HepG2 (cell line): Measurements from ENCODE around the gene RNASE8. TPM values are rescaled to one million over a fixed set of nuclear protein-coding genes. Genes with fewer than 3 reads are reported as not detected.

Source experiments
- HDAC6 ChIP-seq: fragments of 200-600 bp; sonication (generic); IDR thresholded peaks from 2 replicates; pipeline ENCODE4 v1.7.0; 2017; ENCODE audit warnings: mild to moderate bottlenecking, antibody characterized with exemption, low read length, low read depth
- HES4 ChIP-seq: sonication (generic); formaldehyde crosslinking; IDR thresholded peaks from 2 replicates; pipeline ENCODE4 v1.9.0; 2021; ENCODE audit warnings: mild to moderate bottlenecking, missing genetic modification reagents, borderline replicate concordance
- HMGXB4 ChIP-seq, 2 experiments: sonication (generic) in 1 of 2; formaldehyde crosslinking in 1 of 2; IDR thresholded peaks; 2 replicates each; pipeline versions ENCODE4 v1.4.0 to v1.6.1; 2018 to 2020; ENCODE audit warnings: missing genetic modification reagents in 2 of 2, borderline replicate concordance in 1 of 2, low read depth in 1 of 2, mild to moderate bottlenecking in 1 of 2, missing biosample characterization in 1 of 2
- HOXA3 ChIP-seq: sonication (generic); formaldehyde crosslinking; IDR thresholded peaks from 2 replicates; pipeline ENCODE4 v1.5.0; 2020; ENCODE audit warnings: missing genetic modification reagents
- KDM5A ChIP-seq: fragments of 200-600 bp; sonication (generic); IDR thresholded peaks from 2 replicates; pipeline ENCODE4 v1.7.0; 2018; ENCODE audit warnings: antibody characterized with exemption, mild to moderate bottlenecking, low read length, borderline replicate concordance
- MEIS1 ChIP-seq: sonication (generic); formaldehyde crosslinking; IDR thresholded peaks from 2 replicates; pipeline ENCODE4 v1.9.0; 2021; ENCODE audit warnings: mild to moderate bottlenecking, missing genetic modification reagents, moderate library complexity, borderline replicate concordance
- ONECUT2 ChIP-seq: sonication (generic); formaldehyde crosslinking; IDR thresholded peaks from 2 replicates; pipeline ENCODE4 v1.4.0; 2020; ENCODE audit warnings: missing genetic modification reagents
- PAWR ChIP-seq: sonication (generic); formaldehyde crosslinking; IDR thresholded peaks from 2 replicates; pipeline ENCODE4 v1.4.0; 2020; ENCODE audit warnings: missing genetic modification reagents, mild to moderate bottlenecking, borderline replicate concordance
- PRMT3 ChIP-seq: sonication (generic); formaldehyde crosslinking; IDR thresholded peaks from 2 replicates; pipeline ENCODE4 v1.8.1; 2022; ENCODE audit warnings: low read depth, mild to moderate bottlenecking, moderate library complexity, missing genetic modification reagents, borderline replicate concordance
- SAP130 ChIP-seq: IDR thresholded peaks from 2 replicates; pipeline ENCODE4 v1.6.1; 2016; ENCODE audit warnings: low read depth
- ZBTB20 ChIP-seq: sonication (generic); formaldehyde crosslinking; IDR thresholded peaks from 2 replicates; pipeline ENCODE4 v1.8.1; 2023; ENCODE audit warnings: missing genetic modification reagents, low read depth, mild to moderate bottlenecking, borderline replicate concordance
- ZNF326 ChIP-seq: sonication (generic); formaldehyde crosslinking; IDR thresholded peaks from 2 replicates; pipeline ENCODE4 v1.4.0; 2020; ENCODE audit warnings: missing genetic modification reagents, borderline replicate concordance
- ZNF331 ChIP-seq: sonication (generic); formaldehyde crosslinking; IDR thresholded peaks from 2 replicates; pipeline ENCODE4 v1.4.0; 2020; ENCODE audit warnings: missing genetic modification reagents
- ZNF549 ChIP-seq: sonication (generic); formaldehyde crosslinking; IDR thresholded peaks from 2 replicates; pipeline ENCODE4 v1.5.0; 2020; ENCODE audit warnings: missing genetic modification reagents
- ZNF614 ChIP-seq: IDR thresholded peaks from 2 replicates; pipeline ENCODE4 v1.6.1; 2018; ENCODE audit warnings: missing biosample characterization, missing genetic modification reagents, inconsistent platforms, borderline replicate concordance
- ZNF670 ChIP-seq: sonication (generic); formaldehyde crosslinking; IDR thresholded peaks from 2 replicates; pipeline ENCODE4 v1.8.0; 2022; ENCODE audit warnings: mild to moderate bottlenecking, missing genetic modification reagents, borderline replicate concordance
- ZSCAN21 ChIP-seq: sonication (generic); formaldehyde crosslinking; IDR thresholded peaks from 2 replicates; pipeline ENCODE4 v1.8.0; 2022; ENCODE audit warnings: mild to moderate bottlenecking, missing genetic modification reagents, moderate library complexity, borderline replicate concordance
- polyA plus RNA-seq, 8 experiments: library from polyadenylated mRNA; depleted of rRNA in 3 of 8; stranded (reverse) in 7 of 8; unstranded in 1 of 8; fragments of >200 nt; fragmentation: Illumina TruSeq in 4 of 8; extraction: Trizol in 4 of 8; gene quantifications; 2 replicates each; pipeline versions ENCODE4 v1.2.1 to v1.2.3, GENCODE V29; 2011 to 2016; ENCODE audit warnings: low read depth in 4 of 8, missing spikeins in 1 of 8, mixed read lengths in 1 of 8; ENCODE audit not compliant: insufficient read depth in 1 of 8
- total RNA-seq, 5 experiments: library from RNA; depleted of rRNA; stranded (reverse); fragments of >200 nt; fragmentation: Illumina TruSeq; extraction: Trizol; gene quantifications; 2 replicates each; pipeline ENCODE4 v1.2.3, GENCODE V29; 2016; ENCODE audit warnings: low read depth in 1 of 5
- TF ChIP-seq, protein P1 (sequence below): sonication (generic); formaldehyde crosslinking; IDR thresholded peaks from 2 replicates; pipeline ENCODE4 v1.8.0; 2022; ENCODE audit warnings: mild to moderate bottlenecking, missing genetic modification reagents; ENCODE audit not compliant: insufficient replicate concordance
- TF ChIP-seq, protein P2 (sequence below): sonication (generic); formaldehyde crosslinking; IDR thresholded peaks from 2 replicates; pipeline ENCODE4 v1.5.0; 2020; ENCODE audit warnings: mild to moderate bottlenecking, missing genetic modification reagents, borderline replicate concordance
- TF ChIP-seq, protein P3 (sequence below): sonication (generic); formaldehyde crosslinking; IDR thresholded peaks from 2 replicates; pipeline ENCODE4 v1.4.0; 2020; ENCODE audit warnings: missing genetic modification reagents

Gene RNASE8
- total and polyA plus RNA-seq, 2 of the 13 experiments (the other 11 are each of a cell fraction or from before 2014, with no cell fraction given) = not detected

- 0 out of 2 replicates have a peak, but pooled peaks have one; percentile 46 for TF ChIP-seq ZBTB20
- TF ChIP-seq ZSCAN21 (CRISPR knock-in tag) = no peak
- TF ChIP-seq ZNF326 = no peak
- no peak for TF ChIP-seq HOXA3 (CRISPR knock-in tag)
- TF ChIP-seq ONECUT2 (CRISPR knock-in tag) = no peak
- no peak for TF ChIP-seq PAWR (CRISPR knock-in tag)
- TF ChIP-seq KDM5A = 0 out of 2 replicates have a peak, but pooled peaks have one; percentile 40
- no peak for TF ChIP-seq ZNF331 (CRISPR knock-in tag)
- TF ChIP-seq ZNF549 (CRISPR knock-in tag) = no peak
- no peak for TF ChIP-seq HDAC6
- TF ChIP-seq HES4 = no peak
- TF ChIP-seq ZNF670 (CRISPR knock-in tag) = no peak
- TF ChIP-seq PRMT3 (CRISPR knock-in tag) = no peak
- no peak for TF ChIP-seq MEIS1 (CRISPR knock-in tag)
- 0 out of 4 replicates have a peak, but pooled peaks of 1 of the 2 experiments have one; percentile 25 for TF ChIP-seq HMGXB4 (CRISPR knock-in tag; IDR thresholded peaks at IDR 0.05; ENCODE audit: borderline replicate concordance in 1 of 2, low read depth in 1 of 2)
- TF ChIP-seq, protein P1, sequence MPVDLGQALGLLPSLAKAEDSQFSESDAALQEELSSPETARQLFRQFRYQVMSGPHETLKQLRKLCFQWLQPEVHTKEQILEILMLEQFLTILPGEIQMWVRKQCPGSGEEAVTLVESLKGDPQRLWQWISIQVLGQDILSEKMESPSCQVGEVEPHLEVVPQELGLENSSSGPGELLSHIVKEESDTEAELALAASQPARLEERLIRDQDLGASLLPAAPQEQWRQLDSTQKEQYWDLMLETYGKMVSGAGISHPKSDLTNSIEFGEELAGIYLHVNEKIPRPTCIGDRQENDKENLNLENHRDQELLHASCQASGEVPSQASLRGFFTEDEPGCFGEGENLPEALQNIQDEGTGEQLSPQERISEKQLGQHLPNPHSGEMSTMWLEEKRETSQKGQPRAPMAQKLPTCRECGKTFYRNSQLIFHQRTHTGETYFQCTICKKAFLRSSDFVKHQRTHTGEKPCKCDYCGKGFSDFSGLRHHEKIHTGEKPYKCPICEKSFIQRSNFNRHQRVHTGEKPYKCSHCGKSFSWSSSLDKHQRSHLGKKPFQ = no peak
- TF ChIP-seq SAP130 = 0 out of 2 replicates have a peak, but pooled peaks have one; percentile 19
- no peak; the same call in 1 of the 2 replicates for TF ChIP-seq ZNF614 (CRISPR knock-in tag)
- TF ChIP-seq, protein P2, sequence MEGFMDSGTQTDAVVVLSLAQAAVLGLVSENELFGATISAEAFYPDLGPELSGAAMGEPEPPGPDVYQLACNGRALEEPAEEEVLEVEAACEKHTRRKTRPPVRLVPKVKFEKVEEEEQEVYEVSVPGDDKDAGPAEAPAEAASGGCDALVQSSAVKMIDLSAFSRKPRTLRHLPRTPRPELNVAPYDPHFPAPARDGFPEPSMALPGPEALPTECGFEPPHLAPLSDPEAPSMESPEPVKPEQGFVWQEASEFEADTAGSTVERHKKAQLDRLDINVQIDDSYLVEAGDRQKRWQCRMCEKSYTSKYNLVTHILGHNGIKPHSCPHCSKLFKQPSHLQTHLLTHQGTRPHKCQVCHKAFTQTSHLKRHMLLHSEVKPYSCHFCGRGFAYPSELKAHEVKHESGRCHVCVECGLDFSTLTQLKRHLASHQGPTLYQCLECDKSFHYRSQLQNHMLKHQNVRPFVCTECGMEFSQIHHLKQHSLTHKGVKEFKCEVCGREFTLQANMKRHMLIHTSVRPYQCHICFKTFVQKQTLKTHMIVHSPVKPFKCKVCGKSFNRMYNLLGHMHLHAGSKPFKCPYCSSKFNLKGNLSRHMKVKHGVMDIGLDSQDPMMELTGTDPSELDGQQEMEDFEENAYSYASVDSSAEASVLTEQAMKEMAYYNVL (CRISPR knock-in tag) = no peak
- TF ChIP-seq, protein P3, sequence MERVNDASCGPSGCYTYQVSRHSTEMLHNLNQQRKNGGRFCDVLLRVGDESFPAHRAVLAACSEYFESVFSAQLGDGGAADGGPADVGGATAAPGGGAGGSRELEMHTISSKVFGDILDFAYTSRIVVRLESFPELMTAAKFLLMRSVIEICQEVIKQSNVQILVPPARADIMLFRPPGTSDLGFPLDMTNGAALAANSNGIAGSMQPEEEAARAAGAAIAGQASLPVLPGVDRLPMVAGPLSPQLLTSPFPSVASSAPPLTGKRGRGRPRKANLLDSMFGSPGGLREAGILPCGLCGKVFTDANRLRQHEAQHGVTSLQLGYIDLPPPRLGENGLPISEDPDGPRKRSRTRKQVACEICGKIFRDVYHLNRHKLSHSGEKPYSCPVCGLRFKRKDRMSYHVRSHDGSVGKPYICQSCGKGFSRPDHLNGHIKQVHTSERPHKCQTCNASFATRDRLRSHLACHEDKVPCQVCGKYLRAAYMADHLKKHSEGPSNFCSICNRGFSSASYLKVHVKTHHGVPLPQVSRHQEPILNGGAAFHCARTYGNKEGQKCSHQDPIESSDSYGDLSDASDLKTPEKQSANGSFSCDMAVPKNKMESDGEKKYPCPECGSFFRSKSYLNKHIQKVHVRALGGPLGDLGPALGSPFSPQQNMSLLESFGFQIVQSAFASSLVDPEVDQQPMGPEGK (CRISPR knock-in tag) = peak; percentile 26; the same call in 1 of the 2 replicates
Measured at GRCh38 chr14:21060614-21061346, 3.2 kb downstream of the RNASE8 start (continued).
